ENCODE results near the gene KPTN. TPM values are rescaled to one million over a fixed set of nuclear protein-coding genes. Genes with fewer than 3 reads are reported as not detected.

The KPTN gene
- total RNA-seq, 2 donors from 2014 or later = 3.1 to 4.6 TPM

- no peak for ATAC-seq
- no peak for TF ChIP-seq POLR2A (IDR thresholded peaks at IDR 0.05)
- no peak for TF ChIP-seq CTCF (IDR thresholded peaks at IDR 0.05)
These were observed 19.3 kb upstream of the KPTN start for GRCh38 chr19:47503130-47503825.

GRCh38 chr19:47499863-47500830, 16.1 kb upstream of the KPTN start:
- intact Hi-C loops (cut with DNase I) = no loop called here
- Histone ChIP-seq H3K27me3 (no peaks in the 10 kb centered on the region), H3K4me3 (no peak overlapping the region), H3K4me1 (peaks cover 8% of the 10 kb centered on the region), H3K27ac (no peak overlapping the region), H3K36me3 (replicated peaks in 1 of 2; ENCODE audit: insufficient read depth in 1 of 2, low read depth in 2 of 2) (peaks cover 0 to 18% of the 10 kb centered on the region in 2 donors), H3K9me3 (no peaks in the 10 kb centered on the region)
- TF ChIP-seq CTCF (IDR thresholded peaks at IDR 0.05) (no peak), POLR2A (IDR thresholded peaks at IDR 0.05) (no peak)
- no peak for ATAC-seq
- no peak for DNase-seq
- WGBS, 2 donors = 86 to 89% methylated on average over 25 to 32 of the region's 32 CpGs

More at GRCh38 chr19:47503130-47503825, 19.3 kb upstream of the KPTN start:
- no peaks in the 10 kb centered on the region for H3K9me3 ChIP-seq
- no peak for DNase-seq
- H3K27ac ChIP-seq = no peak overlapping the region
- WGBS, 2 donors = 79 to 82% methylated on average over 10 to 13 of the region's 13 CpGs
- peaks cover 35% of the 10 kb centered on the region for H3K4me1 ChIP-seq
- H3K36me3 ChIP-seq (replicated peaks in 1 of 2; ENCODE audit: insufficient read depth in 1 of 2, low read depth in 2 of 2) = peaks cover 0 to 11% of the 10 kb centered on the region in 2 donors
- intact Hi-C loops (cut with DNase I) = no loop called here
- no peaks in the 10 kb centered on the region for H3K27me3 ChIP-seq
- H3K4me3 ChIP-seq = no peak overlapping the region

GRCh38 chr19:47499371-47499770, 15.4 kb upstream of the KPTN start:
- DNase-seq (no peak), ATAC-seq (no peak)
- intact Hi-C loops (cut with DNase I) = no loop called here
- no peak overlapping the region for H3K27ac ChIP-seq
- 83 to 95% methylated on average over 6 to 7 of the region's 7 CpGs for WGBS, 2 donors
- H3K4me3 ChIP-seq = no peak overlapping the region
- no peaks in the 10 kb centered on the region for H3K9me3 ChIP-seq
- H3K27me3 ChIP-seq = no peaks in the 10 kb centered on the region
- H3K36me3 ChIP-seq (replicated peaks in 1 of 2; ENCODE audit: insufficient read depth in 1 of 2, low read depth in 2 of 2) = peaks cover 0 to 18% of the 10 kb centered on the region in 2 donors
- peaks cover 8% of the 10 kb centered on the region for H3K4me1 ChIP-seq
- TF ChIP-seq POLR2A (IDR thresholded peaks at IDR 0.05) (no peak), CTCF (IDR thresholded peaks at IDR 0.05) (no peak)

- ATAC-seq (no peak), DNase-seq (no peak)
- Histone ChIP-seq H3K9me3 (no peaks in the 10 kb centered on the region), H3K27me3 (no peaks in the 10 kb centered on the region), H3K36me3 (replicated peaks in 1 of 2; ENCODE audit: insufficient read depth in 1 of 2, low read depth in 2 of 2) (peaks cover 0 to 16% of the 10 kb centered on the region in 2 donors), H3K27ac (no peak overlapping the region), H3K4me3 (no peak overlapping the region), H3K4me1 (peaks cover 8% of the 10 kb centered on the region)
- intact Hi-C loops (cut with DNase I) = no loop called here
- TF ChIP-seq POLR2A (IDR thresholded peaks at IDR 0.05) = no peak
- TF ChIP-seq CTCF (IDR thresholded peaks at IDR 0.05) = no peak
- 91 to 93% methylated on average over 5 of the region's 5 CpGs for WGBS, 2 donors
These were observed 14.5 kb upstream of the KPTN start for GRCh38 chr19:47498561-47498960.

Measured in body of pancreas (tissue), 4 donors.